DMS153 (cell line): ENCODE data around the gene TDRD7.

Source experiments
- DNase-seq: peaks from one replicate; lab custom pipeline; 2025; lab: John Stamatoyannopoulos, UW

TDRD7 gene

DNA sequence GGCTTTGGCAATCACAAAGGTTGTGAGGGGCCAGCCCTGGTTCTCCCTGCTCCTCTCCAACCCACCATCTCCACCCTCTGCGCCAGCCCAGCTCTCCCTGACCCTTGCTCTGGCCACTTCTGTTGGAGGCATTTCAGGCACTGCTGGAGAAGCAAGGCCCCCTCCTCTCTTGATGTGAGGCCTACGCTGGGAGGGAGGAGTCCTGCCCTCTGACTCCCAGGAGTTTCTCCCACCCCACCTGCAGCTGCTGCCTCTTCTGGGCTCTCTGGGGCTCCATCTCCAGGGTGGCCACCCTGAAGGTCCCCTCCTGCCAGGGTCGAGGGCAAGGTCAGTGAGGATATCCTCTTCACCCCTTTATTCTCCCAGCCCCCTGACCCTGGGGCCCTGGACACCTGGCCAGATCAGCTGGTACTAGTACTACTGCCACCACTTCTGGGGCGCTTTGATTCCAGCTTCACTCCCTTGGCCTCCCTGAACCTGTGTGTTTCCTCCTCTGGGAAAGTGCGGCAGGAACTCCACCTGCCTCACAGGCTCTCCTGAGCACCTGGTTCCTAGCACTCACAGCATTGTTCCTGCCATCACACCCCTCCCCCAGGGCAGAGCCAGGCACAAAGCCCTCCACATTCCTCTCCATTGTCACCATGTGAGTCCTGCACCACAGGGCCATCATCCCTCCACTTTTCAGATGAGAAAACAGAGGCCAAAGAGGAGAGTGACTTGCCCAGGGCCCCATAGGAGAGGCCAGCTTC is 23.8 kb upstream of the TDRD7 start:
- DNase-seq, result peak; percentile 24

DNA sequence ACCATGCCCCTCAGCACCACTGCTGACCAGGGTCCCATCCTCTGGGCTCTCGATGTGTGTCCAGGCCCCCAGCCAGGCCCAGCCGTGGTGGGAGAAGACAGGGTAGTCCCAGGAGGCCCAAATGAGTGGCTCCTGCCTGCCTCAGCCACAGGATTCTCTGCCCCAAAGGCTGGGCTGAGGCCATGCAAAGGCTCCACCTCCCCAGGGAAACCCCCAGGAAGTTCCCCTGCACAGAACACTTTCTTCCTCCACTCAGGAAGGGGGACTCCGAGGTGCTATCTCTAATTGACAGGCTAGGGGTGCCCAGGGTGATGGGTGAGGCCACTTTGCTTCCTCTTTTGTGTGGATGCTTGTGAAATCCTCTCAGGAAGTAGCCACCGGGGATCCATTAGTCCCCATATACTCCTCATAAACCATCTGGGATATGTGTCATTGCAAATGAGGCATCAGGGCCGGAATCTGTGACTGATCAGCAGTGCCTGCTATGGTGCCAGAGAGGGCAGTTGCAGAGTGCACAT is 23.1 kb upstream of the TDRD7 start:
- DNase-seq, result no peak

DNA sequence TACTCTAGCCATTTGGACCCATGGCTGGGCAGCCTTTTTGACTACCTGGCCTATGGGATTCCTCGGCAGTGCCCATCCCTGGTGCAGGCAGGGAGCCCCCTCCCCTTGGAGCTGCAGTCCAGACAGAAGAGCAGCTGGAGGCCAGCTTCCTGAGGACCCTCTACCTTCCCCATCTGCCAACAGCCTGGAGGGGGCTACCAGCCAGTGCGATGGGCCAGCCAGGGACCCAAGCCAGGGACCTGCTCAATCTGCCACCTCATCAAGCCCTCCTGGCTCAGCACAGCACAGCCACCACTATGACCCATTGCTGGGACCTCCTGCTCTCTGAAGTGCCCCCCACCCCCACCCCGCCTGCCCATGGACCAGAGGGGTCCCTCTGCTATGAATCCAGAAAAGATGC is 22.6 kb upstream of the TDRD7 start:
- no peak for DNase-seq

DNA sequence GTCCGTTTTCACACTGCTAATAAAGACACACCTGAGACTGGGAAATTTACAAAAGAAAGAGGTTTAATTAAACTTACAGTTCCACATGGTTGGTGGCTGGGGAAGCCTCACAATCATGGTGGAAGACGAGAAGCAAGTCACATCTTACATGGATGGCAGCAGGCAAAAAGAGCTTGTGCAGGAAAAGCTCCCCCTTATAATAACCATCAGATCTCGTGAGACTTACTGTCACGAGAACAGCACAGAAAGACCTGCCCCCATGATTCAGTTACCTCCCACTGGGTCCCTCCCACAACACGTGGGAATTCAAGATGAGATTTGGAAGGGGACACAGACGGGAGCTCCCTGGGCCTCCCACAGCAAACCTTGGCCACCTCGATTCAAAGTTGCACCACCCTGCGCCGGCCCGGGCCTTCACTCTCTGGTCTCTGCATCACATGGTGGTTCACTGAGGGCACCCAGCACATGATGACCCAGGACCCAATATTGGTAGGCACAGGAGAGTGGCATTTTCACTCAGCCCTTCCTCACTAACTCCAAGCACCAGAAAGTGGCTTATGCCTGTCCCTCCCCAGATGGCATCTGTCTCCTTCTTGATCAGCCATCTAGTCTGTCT is 21.0 kb upstream of the TDRD7 start:
- no peak for DNase-seq

- no peak for DNase-seq
These were observed 17.0 kb upstream of the TDRD7 start for GRCh38 chr9:97394881-97395280.

DNA sequence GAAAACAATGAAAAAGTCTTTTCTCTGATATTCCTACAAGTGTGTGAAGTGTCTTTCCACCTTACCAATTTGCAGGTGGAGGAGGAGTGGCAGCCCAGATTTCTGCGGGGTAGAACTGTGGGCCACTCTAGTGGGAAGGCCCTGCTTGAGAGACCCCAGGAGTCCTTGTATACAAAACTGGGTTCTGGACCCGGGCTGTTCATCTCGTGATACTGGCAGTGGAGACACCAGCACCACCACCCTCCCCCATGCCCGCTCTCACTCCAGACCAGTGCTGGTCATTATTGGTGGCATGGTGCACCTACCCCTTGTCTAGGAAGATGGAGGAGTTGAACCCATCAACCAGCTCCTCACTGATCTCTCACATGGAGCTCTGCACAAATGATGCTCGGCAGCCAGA is 16.2 kb upstream of the TDRD7 start:
- no peak for DNase-seq

- DNase-seq, result no peak
These were observed 15.6 kb upstream of the TDRD7 start for GRCh38 chr9:97396256-97396655.

DNA sequence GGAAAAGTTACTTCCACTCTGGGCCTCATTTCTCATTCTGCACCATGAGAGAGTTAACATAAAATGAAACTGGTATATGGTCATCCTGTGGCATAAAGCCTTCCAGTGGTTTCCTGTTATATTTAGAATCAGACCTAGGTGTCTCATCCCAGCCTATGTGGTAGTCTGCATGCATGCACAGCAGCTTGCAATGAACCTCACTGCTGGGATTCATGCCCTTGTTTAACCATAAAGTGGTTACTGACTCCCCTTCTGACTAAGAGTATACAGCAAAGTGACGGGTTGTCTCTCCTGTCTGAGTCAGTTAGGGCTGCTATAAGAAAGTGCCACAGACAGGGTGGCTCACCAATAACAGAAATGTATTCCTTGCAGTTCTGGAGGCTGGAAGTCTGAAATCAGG is 14.7 kb upstream of the TDRD7 start:
- DNase-seq, result no peak

GRCh38 chr9:97398999-97399758 is 12.7 kb upstream of the TDRD7 start:
- peak; percentile 48 for DNase-seq

GRCh38 chr9:97403746-97404316 is 8.1 kb upstream of the TDRD7 start:
- DNase-seq, result no peak

DNA sequence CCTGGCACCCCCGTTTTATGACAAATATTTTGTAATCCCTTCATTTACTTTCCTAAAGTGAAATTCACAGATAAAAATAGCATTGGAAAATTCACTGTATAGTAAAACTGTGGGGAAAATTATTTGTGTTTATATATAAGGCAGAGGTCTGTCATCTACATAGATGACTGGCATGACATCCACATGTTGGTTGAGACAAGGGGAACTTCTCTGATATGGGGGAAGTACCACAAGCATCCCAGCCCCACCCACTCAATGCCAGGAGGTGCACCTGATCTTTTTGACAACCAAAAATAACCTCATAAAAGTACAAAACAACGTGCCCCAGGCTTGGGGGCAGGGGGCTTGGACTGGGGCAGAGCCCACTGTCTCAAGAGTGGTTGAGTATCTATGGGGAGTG is 6.3 kb upstream of the TDRD7 start:
- DNase-seq, result no peak

- no peak for DNase-seq
These were observed 5.2 kb upstream of the TDRD7 start for GRCh38 chr9:97406620-97407177.

DNA sequence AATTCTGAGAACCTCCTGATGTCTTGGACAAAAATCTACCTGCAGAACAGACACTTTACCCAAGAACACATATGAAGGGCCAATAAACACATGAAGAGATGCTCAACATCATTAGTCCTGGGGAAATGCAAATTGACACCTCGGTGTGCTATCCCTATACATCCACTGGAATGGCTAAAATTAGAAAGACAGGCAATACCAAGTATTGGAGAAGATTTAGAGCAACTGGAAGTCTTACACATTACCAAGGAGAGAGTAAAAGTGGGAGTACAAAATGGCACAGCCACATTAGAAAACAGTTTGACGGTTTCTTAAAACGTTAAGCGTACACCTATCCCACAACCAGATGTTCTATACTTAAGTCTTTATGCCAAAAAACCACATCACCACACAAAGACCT is 3.3 kb upstream of the TDRD7 start:
- no peak for DNase-seq

DNA sequence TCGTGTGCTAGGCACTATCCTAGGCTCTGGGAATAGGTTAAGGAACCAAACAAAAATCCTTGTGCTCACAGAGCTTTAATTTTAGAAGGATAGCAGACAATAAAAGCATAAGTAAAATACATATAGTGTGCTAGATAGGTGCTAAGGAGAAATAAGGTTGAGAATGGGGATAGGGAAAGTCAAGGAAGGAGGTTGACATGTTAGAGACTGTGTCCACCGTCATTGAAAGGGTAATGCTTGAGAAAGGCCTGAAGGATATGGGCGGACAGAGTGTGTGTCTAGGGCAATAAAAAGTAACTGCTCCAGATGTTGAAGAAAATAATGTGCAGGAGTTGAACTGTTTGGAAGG is 482 bp upstream of the TDRD7 start:
- no peak for DNase-seq

- DNase-seq, result no peak
These were observed 910 bp downstream of the TDRD7 start for GRCh38 chr9:97412626-97413385.

DNA sequence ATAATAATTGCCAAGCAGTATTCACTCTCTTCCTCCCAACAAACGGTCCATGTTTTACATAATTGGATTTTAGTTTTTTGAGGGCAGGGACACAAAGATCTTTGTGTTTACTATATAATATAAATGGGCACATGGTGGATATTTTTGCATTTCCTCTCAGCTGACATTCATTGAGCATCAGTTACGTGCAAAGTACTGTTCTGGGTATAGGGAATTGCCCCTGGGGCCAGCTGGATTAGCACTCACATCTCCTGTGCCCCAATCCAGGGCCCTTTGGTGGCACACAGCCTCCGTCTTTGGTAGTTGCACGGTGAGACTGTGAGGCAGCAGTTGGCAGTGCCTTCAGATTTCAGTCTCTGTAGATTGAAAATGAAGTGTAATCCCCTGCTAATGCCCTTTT is 1.6 kb downstream of the TDRD7 start:
- no peak for DNase-seq

GRCh38 chr9:97415146-97415545 is 3.2 kb downstream of the TDRD7 start:
- no peak for DNase-seq

DNA sequence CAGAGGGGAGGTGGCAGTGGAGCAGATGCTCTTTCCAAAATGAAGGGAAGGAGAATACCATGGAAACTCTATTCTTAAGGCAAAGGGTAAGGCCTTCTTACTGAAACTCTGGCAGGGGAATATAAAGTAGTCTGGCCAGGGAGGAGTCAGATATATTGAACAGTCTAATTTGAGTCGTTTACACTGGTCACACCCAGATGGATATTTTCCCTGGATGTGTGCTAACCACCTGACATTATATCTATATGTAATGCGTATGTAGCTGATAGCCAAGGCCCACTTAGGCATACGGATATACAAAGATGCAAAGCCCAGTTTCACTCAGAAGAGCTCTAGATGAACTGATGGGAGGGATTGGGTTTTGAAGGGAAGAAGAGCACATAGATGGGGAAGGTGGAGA is 7.0 kb downstream of the TDRD7 start:
- no peak for DNase-seq

DNA sequence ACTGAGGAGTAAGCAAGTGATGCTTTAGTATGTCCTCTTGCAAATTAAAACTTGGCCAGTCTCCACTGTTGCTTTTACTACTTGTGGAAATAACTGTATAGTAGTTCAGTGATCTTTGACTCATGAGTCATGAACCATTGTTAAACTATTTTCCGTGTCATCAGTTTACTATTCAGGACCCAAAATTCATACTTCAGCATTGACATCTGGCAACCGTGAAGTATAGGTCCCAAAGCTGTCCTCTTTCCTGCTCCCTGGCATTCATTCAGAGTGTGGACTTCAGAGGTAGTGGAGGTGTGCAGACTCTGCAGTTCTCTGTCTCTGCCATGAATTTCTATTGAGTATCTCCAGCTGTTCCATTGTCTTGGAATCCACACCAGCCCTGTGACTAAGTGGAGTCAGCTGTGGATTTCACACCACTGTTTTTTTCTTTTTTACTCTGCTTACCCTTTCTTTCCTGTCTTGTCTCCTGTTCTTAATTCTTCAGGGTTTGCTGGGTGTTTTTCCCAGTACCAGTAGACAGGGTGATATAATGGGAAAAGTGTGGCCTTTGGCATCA is 7.5 kb downstream of the TDRD7 start:
- DNase-seq, result no peak

DNA sequence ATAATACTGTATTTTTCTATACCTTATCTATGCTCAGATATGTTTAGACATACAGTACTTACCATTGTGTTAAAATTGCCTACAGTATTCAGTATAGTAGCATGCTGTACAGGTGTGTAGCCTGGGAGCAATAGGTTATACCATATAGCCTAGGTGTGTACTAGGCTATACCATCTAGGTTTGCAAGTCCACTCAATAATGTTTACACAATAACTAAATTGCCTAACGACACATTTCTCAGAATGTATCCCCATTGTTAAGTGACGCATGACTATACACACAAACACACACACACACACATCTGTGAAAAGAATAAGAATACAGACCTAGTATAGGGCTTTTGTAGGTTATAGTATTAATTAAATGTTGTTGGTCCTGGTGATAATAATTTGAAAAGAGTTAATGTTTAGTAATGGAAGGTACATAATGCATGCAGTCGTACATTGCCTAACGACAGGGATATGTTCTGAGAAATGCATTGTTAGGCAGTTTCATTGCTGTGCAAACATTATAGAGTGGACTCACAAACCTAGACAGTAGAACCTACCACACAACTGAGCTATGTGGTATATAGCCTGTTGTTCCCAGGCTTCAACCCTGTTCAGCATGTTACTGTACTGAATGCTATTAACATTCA is 13.6 kb downstream of the TDRD7 start:
- DNase-seq, result peak; percentile 61

DNA sequence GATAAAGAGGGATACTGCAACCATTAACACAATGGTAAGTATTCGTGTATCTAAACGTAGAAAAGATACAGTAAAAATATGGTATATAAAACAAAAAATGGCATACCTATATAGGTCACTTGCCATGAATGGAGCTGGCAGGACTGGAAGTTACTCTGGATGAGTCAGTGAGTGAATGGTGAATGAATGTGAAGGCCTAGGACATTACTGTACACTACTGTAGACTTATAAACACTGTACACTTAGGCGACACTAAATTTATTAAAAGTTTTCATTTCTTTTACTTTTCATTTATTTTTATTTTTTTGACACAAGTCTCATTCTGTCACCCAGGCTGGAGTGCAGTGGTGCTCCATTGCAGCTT is 14.1 kb downstream of the TDRD7 start:
- no peak for DNase-seq
